DND-41 (cell line): Measurements from ENCODE around the gene DCST1.

ENCODE experiments used
- CTCF ChIP-seq: IDR thresholded peaks from 2 replicates; pipeline ENCODE4 v1.5.1; 2012; ENCODE audit warnings: borderline replicate concordance, low read length, moderate library complexity, mild to moderate bottlenecking; ENCODE audit not compliant: poor library complexity, severe bottlenecking; ENCODE audit errors: extremely low read depth
- EZH2 ChIP-seq: IDR thresholded peaks from 3 replicates; pipeline ENCODE4 v1.6.1; 2012; ENCODE audit warnings: borderline replicate concordance, low read depth, mild to moderate bottlenecking, moderate library complexity, low read length, inconsistent platforms; ENCODE audit not compliant: severe bottlenecking

GRCh38 chr1:154988058-154988954, 45.3 kb upstream of the DCST1 start:
- TF ChIP-seq CTCF = peak; percentile 7
- TF ChIP-seq EZH2 = no peak
